H9 (cell line): ENCODE data around the gene EFNA3. TPM values are rescaled to one million over a fixed set of nuclear protein-coding genes. Genes with fewer than 3 reads are reported as not detected.

Experiments
- DNase-seq: peaks from one replicate; pipeline ENCODE4 v3.0.0-alpha.2; 2017
- H2AFZ ChIP-seq: one replicate; pipeline ENCODE4 v1.6.1; 2013; ENCODE audit warnings: mild to moderate bottlenecking, low read length, control low read depth, moderate library complexity
- H2AK5ac ChIP-seq: 2 replicates; pipeline ENCODE4 v1.6.1; 2013; ENCODE audit warnings: low read length, control low read depth, mixed read lengths; ENCODE audit not compliant: insufficient read length
- H2BK120ac ChIP-seq: one replicate; pipeline ENCODE4 v1.6.1; 2013; ENCODE audit warnings: low read depth, mild to moderate bottlenecking, low read length, control low read depth, inconsistent platforms; ENCODE audit not compliant: poor library complexity, severe bottlenecking
- H2BK12ac ChIP-seq: 2 replicates; pipeline ENCODE4 v1.6.1; 2013; ENCODE audit warnings: low read length, control low read depth, mixed read lengths, low read depth; ENCODE audit not compliant: insufficient read length
- H2BK15ac ChIP-seq: 2 replicates; pipeline ENCODE4 v1.6.1; 2013; ENCODE audit warnings: low read depth, low read length, control low read depth
- H2BK20ac ChIP-seq: one replicate; pipeline ENCODE4 v1.6.1; 2013; ENCODE audit warnings: low read depth, mild to moderate bottlenecking, low read length, control low read depth, inconsistent platforms; ENCODE audit not compliant: poor library complexity, severe bottlenecking
- H2BK5ac ChIP-seq: 2 replicates; pipeline ENCODE4 v1.6.1; 2013; ENCODE audit warnings: low read length, control low read depth, mixed read lengths; ENCODE audit not compliant: insufficient read length
- H3K14ac ChIP-seq: 2 replicates; pipeline ENCODE4 v1.6.1; 2013; ENCODE audit warnings: low read length, control low read depth; ENCODE audit not compliant: insufficient read depth
- H3K18ac ChIP-seq: 2 replicates; pipeline ENCODE4 v1.6.1; 2013; ENCODE audit warnings: low read depth, mild to moderate bottlenecking, mixed read lengths, low read length, control low read depth; ENCODE audit not compliant: insufficient read length
- H3K23ac ChIP-seq: 2 replicates; pipeline ENCODE4 v1.6.1; 2013; ENCODE audit warnings: low read length, control low read depth, mixed read lengths, low read depth; ENCODE audit not compliant: insufficient read length
- H3K23me2 ChIP-seq: 2 replicates; pipeline ENCODE4 v1.6.1; 2013; ENCODE audit warnings: low read depth, mild to moderate bottlenecking, mixed read lengths, low read length, control low read depth; ENCODE audit not compliant: insufficient read length, poor library complexity, severe bottlenecking
- H3K27ac ChIP-seq: 2 replicates; pipeline ENCODE4 v1.5.1; 2013; ENCODE audit warnings: low read length, control low read depth, mixed read lengths, low read depth; ENCODE audit not compliant: insufficient read length
- H3K27me3 ChIP-seq: 2 replicates; pipeline ENCODE4 v1.6.1; 2013; ENCODE audit warnings: low read length, control low read depth, inconsistent platforms; ENCODE audit not compliant: insufficient read depth
- H3K4ac ChIP-seq: 2 replicates; pipeline ENCODE4 v1.6.1; 2013; ENCODE audit warnings: low read depth, mild to moderate bottlenecking, control low read depth, inconsistent platforms, low read length, moderate library complexity
- H3K4me1 ChIP-seq: 2 replicates; pipeline ENCODE4 v1.6.1; 2013; ENCODE audit warnings: low read length, control low read depth, inconsistent platforms; ENCODE audit not compliant: insufficient read depth
- H3K4me2 ChIP-seq: 2 replicates; pipeline ENCODE4 v1.6.1; 2013; ENCODE audit warnings: low read length, control low read depth, mixed read lengths; ENCODE audit not compliant: insufficient read length, insufficient read depth
- H3K56ac ChIP-seq: 2 replicates; pipeline ENCODE4 v1.6.1; 2013; ENCODE audit warnings: low read depth, mild to moderate bottlenecking, mixed read lengths, low read length, control low read depth; ENCODE audit not compliant: insufficient read length
- H3K79me1 ChIP-seq: 2 replicates; pipeline ENCODE4 v1.6.1; 2013; ENCODE audit warnings: low read depth, mild to moderate bottlenecking, moderate library complexity, low read length, control low read depth, inconsistent platforms; ENCODE audit not compliant: insufficient read depth, poor library complexity, severe bottlenecking
- H3K79me2 ChIP-seq: 2 replicates; pipeline ENCODE4 v1.6.1; 2013; ENCODE audit warnings: low read length, control low read depth, inconsistent platforms; ENCODE audit not compliant: insufficient read depth
- H3K9ac ChIP-seq: 2 replicates; pipeline ENCODE4 v1.6.1; 2013; ENCODE audit warnings: low read length, control low read depth, mixed read lengths; ENCODE audit not compliant: insufficient read length; ENCODE audit errors: extremely low read depth
- H3K9me3 ChIP-seq: one replicate; pipeline ENCODE4 v1.6.1; 2013; ENCODE audit warnings: low read depth, low read length, inconsistent platforms; ENCODE audit not compliant: control insufficient read depth
- H3T11ph ChIP-seq: one replicate; pipeline ENCODE4 v1.6.1; 2013; ENCODE audit warnings: mild to moderate bottlenecking, low read length, control low read depth, inconsistent platforms
- H4K20me1 ChIP-seq: one replicate; pipeline ENCODE4 v1.6.1; 2013; ENCODE audit not compliant: control insufficient read depth, insufficient read length, insufficient read depth
- H4K5ac ChIP-seq: 2 replicates; pipeline ENCODE4 v1.6.1; 2013; ENCODE audit warnings: low read depth, mild to moderate bottlenecking, mixed read lengths, low read length, control low read depth; ENCODE audit not compliant: insufficient read length
- H4K8ac ChIP-seq: replicated peaks from 2 replicates; pipeline ENCODE4 v1.6.1; 2013; ENCODE audit warnings: low read length, control low read depth, mixed read lengths, low read depth; ENCODE audit not compliant: insufficient read length
- H4K91ac ChIP-seq: 2 replicates; pipeline ENCODE4 v1.6.1; 2013; ENCODE audit warnings: low read depth, mild to moderate bottlenecking, moderate library complexity, mixed read lengths, low read length, control low read depth; ENCODE audit not compliant: insufficient read length
- H3K27ac Mint-ChIP-seq, 3 experiments: 2 replicates in 2 of 3; 3 replicates in 1 of 3; pipeline ENCODE4 v1.8.0; 2020 to 2021; ENCODE audit warnings: mixed read lengths in 3 of 3, mild to moderate bottlenecking in 1 of 3, moderate library complexity in 1 of 3
- H3K27me3 Mint-ChIP-seq: 2 replicates; pipeline ENCODE4 v1.8.0; 2021; ENCODE audit warnings: low read depth, mild to moderate bottlenecking, moderate library complexity, mixed read lengths
- H3K36me3 Mint-ChIP-seq, 3 experiments: 2 replicates in 2 of 3; 3 replicates in 1 of 3; pipeline ENCODE4 v1.8.0; 2020 to 2021; ENCODE audit warnings: low read depth in 3 of 3, mixed read lengths in 3 of 3; ENCODE audit not compliant: insufficient read depth in 1 of 3
- H3K4me1 Mint-ChIP-seq, 2 experiments: 2 replicates each; pipeline ENCODE4 v1.8.0; 2020; ENCODE audit warnings: mixed read lengths in 2 of 2
- H3K4me3 Mint-ChIP-seq, 2 experiments: 2 replicates in 1 of 2; 3 replicates in 1 of 2; pipeline ENCODE4 v1.8.0; 2020 to 2021; ENCODE audit warnings: mild to moderate bottlenecking in 2 of 2, mixed read lengths in 2 of 2, moderate library complexity in 1 of 2
- H3K9me3 Mint-ChIP-seq, 2 experiments: 2 replicates in 1 of 2; 3 replicates in 1 of 2; pipeline ENCODE4 v1.8.0; 2020; ENCODE audit warnings: mild to moderate bottlenecking in 2 of 2, mixed read lengths in 2 of 2, moderate library complexity in 1 of 2
- CTCF ChIP-seq: fragments of 200-600 bp; sonication (generic); conservative IDR thresholded peaks from 3 replicates; pipeline ENCODE4 v1.8.0; 2021; ENCODE audit warnings: antibody characterized with exemption, mild to moderate bottlenecking
- WGBS: extraction: QIAGEN DNeasy Blood & Tissue Kit; methylation state at CpG from one replicate; pipeline ENCODE4 v1.1.7; 2013; ENCODE audit warnings: missing lambda C conversion rate, low lambda C conversion rate, mixed read lengths; ENCODE audit not compliant: insufficient read length; ENCODE audit errors: extremely low coverage; 5-methylcytosine and 5-hydroxymethylcytosine counted together
- total RNA-seq: library from RNA; stranded (reverse); gene quantifications from 2 replicates; pipeline ENCODE4 v1.2.1, GENCODE V29; 2021

The EFNA3 gene
- total RNA-seq, 1 experiment from 2014 or later = 3.9 TPM

- no CpG with 5 or more reads among the region's 8 CpGs for WGBS
- Histone ChIP-seq H2BK5ac (no peak overlapping the region), H3K4ac (no peak overlapping the region), H4K5ac (no peak overlapping the region), H3K23me2 (no peaks in the 10 kb centered on the region), H2BK20ac (no peak overlapping the region), H3K4me2 (no peak overlapping the region), H2BK15ac (no peak overlapping the region), H3T11ph (no peak overlapping the region), H3K23ac (no peak overlapping the region), H3K27ac (no peak overlapping the region), H3K56ac (no peak overlapping the region), H3K27me3 (no peaks in the 10 kb centered on the region), H4K8ac (no peak overlapping the region), H3K79me2 (no peaks in the 10 kb centered on the region), H2AK5ac (no peak overlapping the region), H4K91ac (no peak overlapping the region), H4K20me1 (no peaks in the 10 kb centered on the region), H3K4me1 (no peaks in the 10 kb centered on the region), H3K79me1 (no peaks in the 10 kb centered on the region), H3K9me3 (no peaks in the 10 kb centered on the region), H2BK12ac (no peak overlapping the region), H3K14ac (no peak overlapping the region), H2BK120ac (no peak overlapping the region), H2AFZ (no peak overlapping the region), H3K9ac (no peak overlapping the region), H3K18ac (no peak overlapping the region)
- no peak overlapping the region for H3K27ac Mint-ChIP-seq
- no peak overlapping the region for H3K4me3 Mint-ChIP-seq
- DNase-seq = no peak
- no peak for TF ChIP-seq CTCF
- H3K36me3 Mint-ChIP-seq = no peaks in the 10 kb centered on the region
- H3K27me3 Mint-ChIP-seq = peaks cover 35% of the 10 kb centered on the region
- H3K9me3 Mint-ChIP-seq = no peaks in the 10 kb centered on the region
- peaks cover 2 to 4% of the 10 kb centered on the region in 2 experiments; a peak in 1 of 4 replicates for H3K4me1 Mint-ChIP-seq
Observed at GRCh38 chr1:155110381-155110780, 31.7 kb downstream of the EFNA3 start.
